ENCODE results near the gene EIF3F. TPM values are rescaled to one million over a fixed set of nuclear protein-coding genes. Genes with fewer than 3 reads are reported as not detected.

EIF3F gene
- total and polyA plus RNA-seq, 2 of the 8 experiments (the other 6 are each of a cell fraction or from before 2014, with no cell fraction given) = 222 to 388 TPM

DNA sequence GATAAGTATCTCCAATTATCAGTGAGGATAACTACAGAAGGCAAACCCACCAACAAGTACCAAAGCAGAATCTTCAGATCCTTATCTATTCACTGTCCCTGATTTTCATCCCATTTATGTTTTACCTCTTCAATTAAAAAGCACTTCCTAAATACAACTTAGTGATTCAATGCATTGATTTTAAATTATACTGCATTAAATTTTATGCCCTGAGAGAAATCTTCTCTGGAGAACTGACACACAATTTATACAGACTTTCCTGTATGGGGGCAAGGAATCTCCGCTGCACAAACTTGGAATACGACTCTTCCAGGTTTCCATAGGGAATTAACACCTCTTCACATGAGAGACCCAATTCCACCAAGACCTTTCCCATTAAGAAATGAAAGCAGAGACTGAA, 45.5 kb upstream of the EIF3F start, which contains the start of gene OR10A3:
OR10A3 (minus strand) TSS at position 101 of the 400 bp plus-strand sequence. CDS start 2,188 bp downstream, outside the sequence.
- no peaks in the 10 kb centered on the region for H3K36me3 ChIP-seq (ENCODE audit: control insufficient read depth in 2 of 4, insufficient read depth in 4 of 4, low read length in 3 of 4)
- no peak within 1 kb of the TSS for H3K27ac ChIP-seq (ENCODE audit: low read depth, low read length)
- H2BK120ac ChIP-seq (replicated peaks; ENCODE audit: low read depth, low read length) = no peak within 1 kb of the TSS
- H2BK12ac ChIP-seq (ENCODE audit: low read depth, low read length) = no peak within 1 kb of the TSS
- no peak within 1 kb of the TSS for H4K91ac ChIP-seq (replicated peaks; ENCODE audit: insufficient read length, low read length)
- H2BK15ac ChIP-seq (ENCODE audit: low read length) = no peak within 1 kb of the TSS
- no peak within 1 kb of the TSS for H4K5ac ChIP-seq (ENCODE audit: insufficient read length, low read depth, low read length)
- no peaks in the 10 kb centered on the region for H3K4me1 ChIP-seq (replicated peaks in 1 of 4; ENCODE audit: control insufficient read depth in 3 of 4, insufficient read depth in 4 of 4, low read length in 3 of 4)
- H3K4ac ChIP-seq (replicated peaks; ENCODE audit: insufficient read length, low read depth, low read length) = no peak within 1 kb of the TSS
- no peaks in the 10 kb centered on the region for H3K23me2 ChIP-seq (ENCODE audit: low read depth, low read length)
- no peak within 1 kb of the TSS for H3K14ac ChIP-seq (ENCODE audit: insufficient read length)
- H3K79me1 ChIP-seq (ENCODE audit: low read depth, low read length) = no peaks in the 10 kb centered on the region
- no peak for TF ChIP-seq KDM4A (IDR thresholded peaks at IDR 0.05; ENCODE audit: low read depth, low read length, severe bottlenecking)
- no peak for TF ChIP-seq GTF2F1 (IDR thresholded peaks at IDR 0.05; ENCODE audit: borderline replicate concordance, low read depth, low read length)
- TF ChIP-seq JUN (IDR thresholded peaks at IDR 0.05; ENCODE audit: low read depth, low read length) = no peak
- TF ChIP-seq E2F6 (IDR thresholded peaks at IDR 0.05) = no peak
- no peak for TF ChIP-seq TAF1 (IDR thresholded peaks at IDR 0.05; ENCODE audit: low read depth, low read length)
- no peak within 1 kb of the TSS for H3K4me2 ChIP-seq (ENCODE audit: insufficient read depth in 1 of 2, low read depth in 2 of 2, low read length in 2 of 2)
- 89% methylated on average over 2 of the region's 2 CpGs; no CpG with 5 or more reads in 1 of the 2 experiments for WGBS, 2 experiments (ENCODE audit: extremely low coverage in 1 of 2, insufficient coverage in 1 of 2, insufficient read length in 1 of 2, insufficient replicate concordance in 2 of 2, low coverage in 1 of 2, low lambda C conversion rate in 2 of 2, missing lambda C conversion rate in 1 of 2)
- H3K18ac ChIP-seq (ENCODE audit: extremely low read depth, low read length) = no peak within 1 kb of the TSS
- no peak within 1 kb of the TSS for H2BK20ac ChIP-seq (ENCODE audit: low read length)
- no peak within 1 kb of the TSS for H3K4me3 ChIP-seq (ENCODE audit: extremely low read depth in 1 of 4, insufficient read depth in 2 of 4, low read depth in 3 of 4, low read length in 4 of 4)
- H3K56ac ChIP-seq (replicated peaks; ENCODE audit: insufficient read length, low read depth, low read length) = no peak within 1 kb of the TSS
- H3K9me3 ChIP-seq (ENCODE audit: insufficient read depth in 2 of 2, low read depth in 1 of 2, low read length in 1 of 2) = no peaks in the 10 kb centered on the region
- H2BK5ac ChIP-seq (ENCODE audit: low read depth, low read length) = no peak within 1 kb of the TSS
- H3K27me3 ChIP-seq (replicated peaks in 1 of 4; ENCODE audit: control insufficient read depth in 3 of 4, extremely low read depth in 1 of 4, insufficient read depth in 3 of 4, low read length in 3 of 4) = no peaks in the 10 kb centered on the region
- H3K79me2 ChIP-seq (ENCODE audit: control insufficient read depth in 1 of 2, insufficient read depth in 2 of 2, low read length in 2 of 2) = no peaks in the 10 kb centered on the region
- no peak within 1 kb of the TSS for H4K8ac ChIP-seq (ENCODE audit: extremely low read depth, insufficient read depth, low read length)
- no peak for FAIRE-seq
- no peak for DNase-seq (ENCODE audit: low read depth in 1 of 2, low spot score in 2 of 2)
- no peak within 1 kb of the TSS for H3K9ac ChIP-seq (replicated peaks in 1 of 4; ENCODE audit: extremely low read depth in 1 of 4, low read depth in 3 of 4, low read length in 3 of 4)
- ChIA-PET CTCF (ENCODE audit: partially characterized antibody) (no interaction called here), POLR2A (ENCODE audit: partially characterized antibody) (interaction anchor here (0.7 kb wide), 1 partner anchor 35 kb away, joined by 4 read pairs; no protein-coding TSS in a partner anchor)
- H2AFZ ChIP-seq (ENCODE audit: low read length) = no peak within 1 kb of the TSS
- H3K23ac ChIP-seq (ENCODE audit: insufficient read length) = no peak within 1 kb of the TSS
- no peak within 1 kb of the TSS for H2AK5ac ChIP-seq (ENCODE audit: low read depth, low read length)
- no peaks in the 10 kb centered on the region for H4K20me1 ChIP-seq (replicated peaks in 1 of 2; ENCODE audit: control insufficient read depth in 1 of 2, insufficient read depth in 2 of 2, low read length in 2 of 2)

Measured in H1 (cell line).